Glutamatergic neuron (in vitro differentiated cells): ENCODE data around the gene RDH8. TPM values are rescaled to one million over a fixed set of nuclear protein-coding genes. Genes with fewer than 3 reads are reported as not detected.

Experiments
- DNase-seq: peaks from one replicate; pipeline ENCODE4 v3.0.0; 2022
- H3K27ac Mint-ChIP-seq: one replicate; pipeline ENCODE4 v1.8.0; 2020; ENCODE audit warnings: mild to moderate bottlenecking, mixed read lengths, inconsistent platforms; ENCODE audit not compliant: unreplicated experiment
- H3K27me3 Mint-ChIP-seq: one replicate; pipeline ENCODE4 v1.8.0; 2020; ENCODE audit warnings: mild to moderate bottlenecking, moderate library complexity, mixed read lengths, inconsistent platforms; ENCODE audit not compliant: unreplicated experiment
- H3K36me3 Mint-ChIP-seq: one replicate; pipeline ENCODE4 v1.8.0; 2020; ENCODE audit warnings: mild to moderate bottlenecking, mixed read lengths, inconsistent platforms; ENCODE audit not compliant: unreplicated experiment
- H3K4me1 Mint-ChIP-seq: one replicate; pipeline ENCODE4 v1.8.0; 2020; ENCODE audit warnings: mild to moderate bottlenecking, low read depth, mixed read lengths, inconsistent platforms; ENCODE audit not compliant: unreplicated experiment
- H3K4me3 Mint-ChIP-seq: one replicate; pipeline ENCODE4 v1.8.0; 2020; ENCODE audit warnings: mild to moderate bottlenecking, mixed read lengths, inconsistent platforms; ENCODE audit not compliant: unreplicated experiment
- H3K9me3 Mint-ChIP-seq: one replicate; pipeline ENCODE4 v1.8.0; 2020; ENCODE audit warnings: mild to moderate bottlenecking, moderate library complexity, mixed read lengths, inconsistent platforms; ENCODE audit not compliant: unreplicated experiment
- total RNA-seq: library from RNA; stranded (reverse); fragmentation: NEBNext Ultra II Directional; extraction: Animal tissue kit (Norgen Biotek cat#: 25700); gene quantifications from one replicate; pipeline ENCODE4 v1.2.1, GENCODE V29; 2021; ENCODE audit not compliant: unreplicated experiment
- TF ChIP-seq, protein P1 (sequence below): fragments of 200-600 bp; sonication (generic); IDR thresholded peaks from one replicate; pipeline ENCODE4 v1.5.0; 2021; ENCODE audit not compliant: partially characterized antibody, unreplicated experiment

Gene RDH8
- total RNA-seq, 1 donor from 2014 or later, result not detected

DNA sequence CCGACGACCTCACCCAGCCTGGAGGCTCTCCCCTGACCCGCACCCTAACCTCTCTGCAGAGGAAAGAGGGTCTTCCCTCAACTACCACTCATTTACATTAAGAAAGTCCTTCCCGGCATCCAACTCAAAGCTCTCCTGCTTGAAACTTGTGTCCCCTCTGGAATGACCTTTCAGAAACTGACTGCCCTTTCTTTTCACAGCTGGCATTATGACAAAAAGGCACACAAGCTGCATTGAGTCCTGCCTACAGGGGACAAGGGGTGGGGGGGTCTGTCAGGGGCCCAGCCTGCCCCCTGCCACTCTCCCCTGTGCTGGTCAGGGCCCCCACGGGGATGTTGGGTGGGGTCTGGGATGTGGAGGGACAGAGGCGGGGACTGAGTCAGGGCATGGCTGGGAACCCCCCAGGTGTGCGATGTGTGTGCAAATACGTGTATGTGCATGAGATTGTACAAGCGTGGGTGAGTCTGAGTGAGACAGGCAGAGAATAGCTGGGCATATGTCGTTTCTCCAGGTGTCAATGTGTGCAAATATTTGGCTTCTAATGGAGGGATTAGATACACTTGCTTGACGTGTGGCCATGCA, 5.0 kb upstream of the RDH8 start:
- DNase-seq, result no peak
- peaks cover 10% of the 10 kb centered on the region for H3K4me1 Mint-ChIP-seq
- peaks cover 39% of the 10 kb centered on the region for H3K27me3 Mint-ChIP-seq
- peak overlapping the region; percentile 31 for H3K4me3 Mint-ChIP-seq
- TF ChIP-seq, protein P1, sequence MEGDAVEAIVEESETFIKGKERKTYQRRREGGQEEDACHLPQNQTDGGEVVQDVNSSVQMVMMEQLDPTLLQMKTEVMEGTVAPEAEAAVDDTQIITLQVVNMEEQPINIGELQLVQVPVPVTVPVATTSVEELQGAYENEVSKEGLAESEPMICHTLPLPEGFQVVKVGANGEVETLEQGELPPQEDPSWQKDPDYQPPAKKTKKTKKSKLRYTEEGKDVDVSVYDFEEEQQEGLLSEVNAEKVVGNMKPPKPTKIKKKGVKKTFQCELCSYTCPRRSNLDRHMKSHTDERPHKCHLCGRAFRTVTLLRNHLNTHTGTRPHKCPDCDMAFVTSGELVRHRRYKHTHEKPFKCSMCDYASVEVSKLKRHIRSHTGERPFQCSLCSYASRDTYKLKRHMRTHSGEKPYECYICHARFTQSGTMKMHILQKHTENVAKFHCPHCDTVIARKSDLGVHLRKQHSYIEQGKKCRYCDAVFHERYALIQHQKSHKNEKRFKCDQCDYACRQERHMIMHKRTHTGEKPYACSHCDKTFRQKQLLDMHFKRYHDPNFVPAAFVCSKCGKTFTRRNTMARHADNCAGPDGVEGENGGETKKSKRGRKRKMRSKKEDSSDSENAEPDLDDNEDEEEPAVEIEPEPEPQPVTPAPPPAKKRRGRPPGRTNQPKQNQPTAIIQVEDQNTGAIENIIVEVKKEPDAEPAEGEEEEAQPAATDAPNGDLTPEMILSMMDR, result no peak
- H3K27ac Mint-ChIP-seq, result peak overlapping the region; percentile 23
- peaks cover 5% of the 10 kb centered on the region for H3K36me3 Mint-ChIP-seq
- peaks cover 19% of the 10 kb centered on the region for H3K9me3 Mint-ChIP-seq

DNA sequence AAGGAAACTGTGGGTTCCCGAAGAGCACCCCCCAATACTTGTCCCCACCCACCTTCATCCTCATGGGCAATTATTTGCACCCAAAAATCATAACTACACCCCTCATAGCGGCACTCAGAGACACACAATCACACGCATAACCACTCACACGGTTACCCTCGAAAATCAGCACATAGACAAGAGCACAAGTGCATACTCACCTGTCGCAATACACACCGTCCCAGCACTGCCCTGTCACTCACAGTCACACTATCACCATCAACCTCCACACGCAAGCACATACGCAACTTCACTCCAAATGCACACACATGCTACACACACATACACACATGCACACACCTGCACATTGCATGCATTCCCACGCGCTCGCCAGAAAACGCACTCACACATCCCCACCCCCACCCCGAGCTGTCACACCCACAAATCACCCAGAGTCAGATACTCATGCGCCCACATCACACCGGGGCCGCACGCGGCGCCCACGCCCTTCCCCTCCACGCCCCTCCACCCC, 3.5 kb upstream of the RDH8 start:
- TF ChIP-seq, protein P1, result no peak
- DNase-seq, result no peak
- peaks cover 41% of the 10 kb centered on the region for H3K27me3 Mint-ChIP-seq
- H3K36me3 Mint-ChIP-seq, result peaks cover 5% of the 10 kb centered on the region
- peaks cover 10% of the 10 kb centered on the region for H3K4me1 Mint-ChIP-seq
- H3K27ac Mint-ChIP-seq, result no peak overlapping the region
- peaks cover 19% of the 10 kb centered on the region for H3K9me3 Mint-ChIP-seq
- peak overlapping the region; percentile 82 for H3K4me3 Mint-ChIP-seq

DNA sequence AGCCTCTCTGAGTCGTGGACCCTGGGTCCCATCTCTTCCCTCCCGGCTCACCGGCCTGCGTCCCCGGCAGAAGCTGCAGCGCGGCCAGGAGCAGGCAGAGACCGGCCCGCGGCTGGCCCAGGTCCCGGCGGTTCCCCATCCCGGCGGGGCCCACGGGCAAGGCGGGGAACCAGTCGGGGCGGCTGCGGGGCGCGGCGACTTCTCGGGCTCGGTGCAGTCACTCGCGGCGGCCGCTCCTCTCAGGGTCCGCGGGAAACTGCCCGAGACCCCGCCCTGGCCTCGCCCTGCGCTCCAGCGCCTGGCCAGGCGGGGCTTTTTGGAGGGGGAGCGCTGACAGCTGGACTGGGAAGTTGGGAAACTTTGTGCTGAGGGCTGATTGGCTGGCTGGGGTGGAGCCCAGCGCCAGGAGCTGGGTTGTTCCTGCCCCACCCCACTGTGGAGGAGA, 3.0 kb upstream of the RDH8 start, which contains the start of gene COL5A3:
COL5A3 (minus strand) TSS at position 258 of the 445 bp plus-strand sequence; CDS start at position 139, 119 bp downstream.
- TF ChIP-seq, protein P1, result no peak
- peaks cover 19% of the 10 kb centered on the region for H3K9me3 Mint-ChIP-seq
- H3K4me3 Mint-ChIP-seq, result peak within 1 kb of the TSS; percentile 82
- DNase-seq, result no peak
- H3K27me3 Mint-ChIP-seq, result peaks cover 40% of the 10 kb centered on the region
- no peak within 1 kb of the TSS for H3K27ac Mint-ChIP-seq
- H3K4me1 Mint-ChIP-seq, result peaks cover 10% of the 10 kb centered on the region
- H3K36me3 Mint-ChIP-seq, result peaks cover 5% of the 10 kb centered on the region

DNA sequence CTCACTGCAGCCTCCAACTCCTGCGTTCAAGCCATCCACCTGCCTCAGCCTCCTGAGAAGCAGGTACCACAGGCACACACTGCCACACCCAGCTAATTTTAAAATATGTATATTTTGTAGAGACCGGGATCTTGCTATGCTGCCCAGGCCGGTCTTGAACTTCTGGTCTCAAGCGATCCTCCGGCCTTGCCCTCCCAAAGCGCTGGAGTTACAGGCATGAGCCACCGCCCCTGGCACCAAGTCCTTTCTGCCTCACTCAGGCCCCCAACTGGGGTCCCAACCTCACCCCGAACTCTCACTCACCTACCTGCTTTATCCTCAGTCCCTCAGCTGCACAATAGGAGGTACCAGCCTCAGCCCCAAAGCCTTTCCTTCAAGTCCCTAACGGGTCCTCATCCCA, 2.3 kb upstream of the RDH8 start:
- Mint-ChIP-seq H3K4me3 (no peak overlapping the region), H3K27me3 (peaks cover 38% of the 10 kb centered on the region), H3K27ac (no peak overlapping the region), H3K36me3 (peaks cover 5% of the 10 kb centered on the region), H3K4me1 (peaks cover 10% of the 10 kb centered on the region), H3K9me3 (peaks cover 19% of the 10 kb centered on the region)
- no peak for DNase-seq
- TF ChIP-seq, protein P1, result no peak

DNA sequence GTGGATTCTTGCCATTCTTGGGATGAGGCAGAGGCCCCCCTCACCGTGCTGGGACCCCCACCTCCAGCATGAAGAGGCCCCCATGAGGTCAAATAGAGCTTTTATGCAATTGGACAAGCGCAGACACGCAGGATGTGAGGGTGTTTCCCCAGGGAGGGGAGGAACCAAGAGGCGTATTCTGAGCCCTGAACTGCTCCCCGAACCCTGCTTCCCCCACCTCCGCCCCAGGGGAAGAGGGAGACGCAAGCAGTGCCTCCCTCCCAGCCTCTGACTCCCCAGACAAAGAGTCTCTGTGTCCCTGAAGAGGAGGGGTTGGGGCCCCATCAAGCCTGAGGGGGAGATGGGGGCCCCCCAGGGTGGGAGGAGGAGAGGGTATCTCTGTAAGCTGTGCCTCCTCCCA, 1.3 kb upstream of the RDH8 start:
- no peak overlapping the region for H3K4me3 Mint-ChIP-seq
- TF ChIP-seq, protein P1, result no peak
- no peak for DNase-seq

More for the DNA sequence above, 1.3 kb upstream of the RDH8 start:
- H3K4me1 Mint-ChIP-seq, result peaks cover 10% of the 10 kb centered on the region
- peaks cover 36% of the 10 kb centered on the region for H3K27me3 Mint-ChIP-seq
- H3K9me3 Mint-ChIP-seq, result peaks cover 16% of the 10 kb centered on the region
- H3K27ac Mint-ChIP-seq, result no peak overlapping the region
- peaks cover 5% of the 10 kb centered on the region for H3K36me3 Mint-ChIP-seq
